Neural cell (in vitro differentiated cells): ENCODE data around the gene GABRG3. TPM values are rescaled to one million over a fixed set of nuclear protein-coding genes. Genes with fewer than 3 reads are reported as not detected.

ENCODE experiments used
- H2AFZ ChIP-seq: fragments of 200-600, 300-800 bp; sonication (generic), shearing (Covaris generic); 2 replicates; pipeline ENCODE4 v1.6.0; 2014; ENCODE audit warnings: low read depth, mild to moderate bottlenecking, antibody characterized with exemption, low read length, moderate library complexity
- H3F3A ChIP-seq: fragments of 200-600 bp; shearing (Covaris generic); 2 replicates; pipeline ENCODE4 v1.6.1; 2016; ENCODE audit warnings: mild to moderate bottlenecking, moderate library complexity, mixed read lengths, antibody characterized with exemption, low read length; ENCODE audit not compliant: insufficient read depth, poor library complexity, severe bottlenecking
- H3K27ac ChIP-seq: fragments of 200-600, 300-800 bp; sonication (generic), shearing (Covaris generic); 2 replicates; pipeline ENCODE4 v1.5.1; 2014; ENCODE audit warnings: mild to moderate bottlenecking, low read length, moderate library complexity
- H3K27me3 ChIP-seq: fragments of 300-800, 200-600 bp; sonication (generic), shearing (Covaris generic); 2 replicates; pipeline ENCODE4 v1.6.0; 2014; ENCODE audit warnings: mild to moderate bottlenecking, low read depth, low read length, moderate library complexity; ENCODE audit not compliant: insufficient read depth
- H3K36me3 ChIP-seq: fragments of 300-800, 200-600 bp; sonication (generic), shearing (Covaris generic); 2 replicates; pipeline ENCODE4 v1.5.1; 2014; ENCODE audit warnings: mild to moderate bottlenecking, antibody characterized with exemption, low read length, moderate library complexity; ENCODE audit not compliant: insufficient read depth
- H3K4me2 ChIP-seq: fragments of 300-800, 200-600 bp; sonication (generic), shearing (Covaris generic); 2 replicates; pipeline ENCODE4 v1.6.0; 2014; ENCODE audit warnings: mild to moderate bottlenecking, low read length
- H3K4me3 ChIP-seq: fragments of 300-800, 200-600 bp; sonication (generic), shearing (Covaris generic); 2 replicates; pipeline ENCODE4 v1.5.1; 2014; ENCODE audit warnings: mild to moderate bottlenecking, low read length, moderate library complexity
- H3K79me2 ChIP-seq: fragments of 200-600 bp; shearing (Covaris generic); replicated peaks from 2 replicates; pipeline ENCODE4 v1.6.0; 2014; ENCODE audit warnings: mild to moderate bottlenecking, low read length, moderate library complexity; ENCODE audit not compliant: insufficient read depth
- H3K9ac ChIP-seq: fragments of 300-800, 200-600 bp; sonication (generic), shearing (Covaris generic); 2 replicates; pipeline ENCODE4 v1.6.1; 2016; ENCODE audit warnings: mild to moderate bottlenecking, low read length, mixed read lengths
- H3K9me2 ChIP-seq: fragments of 200-600 bp; shearing (Covaris generic); 2 replicates; pipeline ENCODE4 v1.6.1; 2016; ENCODE audit warnings: mild to moderate bottlenecking, low read length, mixed read lengths; ENCODE audit not compliant: insufficient read depth
- H3K9me3 ChIP-seq: fragments of 200-600, 300-800 bp; sonication (generic), shearing (Covaris generic); 2 replicates; pipeline ENCODE4 v1.6.1; 2016; ENCODE audit warnings: mild to moderate bottlenecking, mixed run types, low read length, moderate library complexity, mixed read lengths
- H4K20me1 ChIP-seq: fragments of 200-600 bp; shearing (Covaris generic); 2 replicates; pipeline ENCODE4 v1.6.1; 2016; ENCODE audit warnings: mild to moderate bottlenecking, mixed run types; ENCODE audit not compliant: insufficient read depth
- CTCF ChIP-seq: fragments of 450-650 bp; IDR thresholded peaks from 2 replicates; pipeline ENCODE4 v1.5.1; 2014; ENCODE audit warnings: antibody characterized with exemption, mild to moderate bottlenecking, moderate library complexity; ENCODE audit not compliant: poor library complexity, severe bottlenecking
- EP300 ChIP-seq: fragments of 450-650 bp; conservative IDR thresholded peaks from 2 replicates; pipeline ENCODE4 v1.6.1; 2014; ENCODE audit warnings: antibody characterized with exemption, mild to moderate bottlenecking, moderate library complexity; ENCODE audit not compliant: poor library complexity, severe bottlenecking
- EZH2 ChIP-seq: fragments of 200-600, 300-800 bp; shearing (Covaris generic), sonication (generic); IDR thresholded peaks from 2 replicates; pipeline ENCODE4 v1.6.1; 2014; ENCODE audit warnings: antibody characterized with exemption, low read length, borderline replicate concordance, mild to moderate bottlenecking; ENCODE audit not compliant: insufficient read depth, poor library complexity, severe bottlenecking
- MXI1 ChIP-seq: fragments of 450-650 bp; conservative IDR thresholded peaks from 2 replicates; pipeline ENCODE4 v1.6.1; 2014; ENCODE audit warnings: antibody characterized with exemption, mild to moderate bottlenecking; ENCODE audit not compliant: poor library complexity, severe bottlenecking
- POLR2AphosphoS5 ChIP-seq: IDR thresholded peaks from 2 replicates; pipeline ENCODE4 v1.6.1; 2012
- RAD21 ChIP-seq: fragments of 450-650 bp; conservative IDR thresholded peaks from 2 replicates; pipeline ENCODE4 v1.6.1; 2014; ENCODE audit warnings: antibody characterized with exemption, mild to moderate bottlenecking, moderate library complexity
- REST ChIP-seq: IDR thresholded peaks from 2 replicates; pipeline ENCODE4 v1.6.1; 2012; ENCODE audit warnings: borderline replicate concordance
- SMC3 ChIP-seq: fragments of 450-650 bp; conservative IDR thresholded peaks from 2 replicates; pipeline ENCODE4 v1.6.1; 2014; ENCODE audit warnings: antibody characterized with exemption, mild to moderate bottlenecking, moderate library complexity; ENCODE audit not compliant: poor library complexity
- TAF1 ChIP-seq: IDR thresholded peaks from 2 replicates; pipeline ENCODE4 v1.6.1; 2012; ENCODE audit warnings: low read depth
- polyA plus RNA-seq: library from polyadenylated mRNA; depleted of rRNA; stranded (reverse); fragments of >200 nt; gene quantifications from 2 replicates; pipeline ENCODE4 v1.2.3, GENCODE V29; 2014

GABRG3 gene
- polyA plus RNA-seq, 1 donor from 2014 or later = 1.2 TPM

- Histone ChIP-seq H4K20me1 (no peaks in the 10 kb centered on the region), H3K9ac (no peak overlapping the region), H3K27me3 (no peaks in the 10 kb centered on the region), H3K27ac (no peak overlapping the region), H3F3A (no peaks in the 10 kb centered on the region), H3K79me2 (no peaks in the 10 kb centered on the region), H2AFZ (no peak overlapping the region), H3K9me2 (no peaks in the 10 kb centered on the region), H3K4me2 (no peak overlapping the region), H3K9me3 (no peaks in the 10 kb centered on the region), H3K4me3 (no peak overlapping the region), H3K36me3 (no peaks in the 10 kb centered on the region)
- TF ChIP-seq MXI1 = no peak
- no peak for TF ChIP-seq EZH2
- no peak for TF ChIP-seq REST
- TF ChIP-seq TAF1 = no peak
- TF ChIP-seq POLR2AphosphoS5 = no peak
- TF ChIP-seq SMC3 = no peak
- no peak for TF ChIP-seq CTCF
- no peak for TF ChIP-seq RAD21
- TF ChIP-seq EP300 = no peak
Measured at GRCh38 chr15:27249046-27249759, 278.2 kb downstream of the GABRG3 start.

DNA sequence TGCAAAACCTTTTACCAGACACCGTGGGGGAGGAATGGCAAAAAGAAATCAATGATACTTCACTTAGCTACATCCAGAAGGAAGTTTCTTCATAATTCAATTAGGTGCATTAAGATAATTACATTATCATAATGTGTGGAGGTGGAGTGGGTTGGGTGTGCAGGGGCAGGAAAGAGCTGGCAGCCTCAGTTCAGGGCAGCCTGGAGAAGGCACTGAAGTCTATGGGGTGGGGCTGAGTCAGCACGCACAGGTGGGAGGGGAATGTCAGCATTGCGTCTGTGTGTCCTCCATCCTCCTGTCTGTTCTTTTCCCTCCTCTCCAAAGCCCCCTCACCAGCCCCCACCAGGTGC is 278.8 kb downstream of the GABRG3 start:
- H3K79me2 ChIP-seq = no peaks in the 10 kb centered on the region
- no peaks in the 10 kb centered on the region for H3K9me3 ChIP-seq
- H4K20me1 ChIP-seq = no peaks in the 10 kb centered on the region
- H3K27ac ChIP-seq = no peak overlapping the region
- no peak overlapping the region for H3K9ac ChIP-seq
- H3K27me3 ChIP-seq = no peaks in the 10 kb centered on the region
- no peak for TF ChIP-seq TAF1
- no peak for TF ChIP-seq RAD21
- TF ChIP-seq MXI1 = no peak
- TF ChIP-seq CTCF = no peak
- no peak for TF ChIP-seq EP300
- no peak for TF ChIP-seq SMC3
- no peak for TF ChIP-seq POLR2AphosphoS5
- no peak for TF ChIP-seq EZH2
- TF ChIP-seq REST = no peak
- H3K4me2 ChIP-seq = no peak overlapping the region
- H3K4me3 ChIP-seq = no peak overlapping the region
- no peak overlapping the region for H2AFZ ChIP-seq
- H3F3A ChIP-seq = no peaks in the 10 kb centered on the region
- H3K9me2 ChIP-seq = no peaks in the 10 kb centered on the region
- H3K36me3 ChIP-seq = no peaks in the 10 kb centered on the region
